HEK293 (cell line): ENCODE data around the gene KXD1.

Experiments used
- KLF1 ChIP-seq: fragments of 450-650 bp; formaldehyde crosslinking; IDR thresholded peaks from 2 replicates; pipeline ENCODE4 v1.5.1; 2016; ENCODE audit warnings: missing biosample characterization, missing genetic modification characterization
- MYNN ChIP-seq: fragments of 450-650 bp; formaldehyde crosslinking; IDR thresholded peaks from 2 replicates; pipeline ENCODE4 v1.5.1; 2016; ENCODE audit warnings: missing biosample characterization, missing genetic modification characterization, borderline replicate concordance
- SP2 ChIP-seq: fragments of 450-650 bp; formaldehyde crosslinking; IDR thresholded peaks from 2 replicates; pipeline ENCODE4 v1.5.1; 2016; ENCODE audit warnings: missing biosample characterization, missing genetic modification characterization
- SP7 ChIP-seq: fragments of 450-650 bp; formaldehyde crosslinking; IDR thresholded peaks from 2 replicates; pipeline ENCODE4 v1.5.1; 2016; ENCODE audit warnings: missing biosample characterization, missing genetic modification characterization
- TCF7L2 ChIP-seq: IDR thresholded peaks from 2 replicates; pipeline ENCODE4 v1.6.1; 2011; ENCODE audit warnings: low read depth, mild to moderate bottlenecking, inconsistent platforms, low read length, moderate library complexity, borderline replicate concordance
- YY2 ChIP-seq: fragments of 450-650 bp; formaldehyde crosslinking; IDR thresholded peaks from 2 replicates; pipeline ENCODE4 v1.5.1; 2016; ENCODE audit warnings: missing biosample characterization, missing genetic modification characterization
- ZFHX2 ChIP-seq: fragments of 450-650 bp; formaldehyde crosslinking; conservative IDR thresholded peaks from 2 replicates; pipeline ENCODE4 v1.5.1; 2016; ENCODE audit warnings: missing biosample characterization, missing genetic modification characterization
- ZIC2 ChIP-seq: fragments of 450-650 bp; formaldehyde crosslinking; IDR thresholded peaks from 2 replicates; pipeline ENCODE4 v1.5.1; 2016; ENCODE audit warnings: missing biosample characterization, missing genetic modification characterization
- ZNF10 ChIP-seq: fragments of 450-650 bp; formaldehyde crosslinking; IDR thresholded peaks from 2 replicates; pipeline ENCODE4 v1.5.1; 2017; ENCODE audit warnings: missing biosample characterization, missing genetic modification characterization
- ZNF112 ChIP-seq: fragments of 450-650 bp; formaldehyde crosslinking; IDR thresholded peaks from 2 replicates; pipeline ENCODE4 v1.5.0; 2017; ENCODE audit warnings: missing biosample characterization, missing genetic modification characterization
- ZNF121 ChIP-seq: fragments of 450-650 bp; formaldehyde crosslinking; IDR thresholded peaks from 2 replicates; pipeline ENCODE4 v1.5.1; 2016; ENCODE audit warnings: missing biosample characterization, missing genetic modification characterization
- ZNF202 ChIP-seq: fragments of 450-650 bp; formaldehyde crosslinking; IDR thresholded peaks from 2 replicates; pipeline ENCODE4 v1.5.1; 2016; ENCODE audit warnings: missing biosample characterization, missing genetic modification characterization, borderline replicate concordance
- ZNF239 ChIP-seq: fragments of 450-650 bp; formaldehyde crosslinking; IDR thresholded peaks from 2 replicates; pipeline ENCODE4 v1.5.1; 2016; ENCODE audit warnings: missing biosample characterization, missing genetic modification characterization
- ZNF24 ChIP-seq: fragments of 450-650 bp; formaldehyde crosslinking; IDR thresholded peaks from 2 replicates; pipeline ENCODE4 v1.5.1; 2016; ENCODE audit warnings: missing biosample characterization, missing genetic modification characterization
- ZNF433 ChIP-seq: fragments of 450-650 bp; formaldehyde crosslinking; IDR thresholded peaks from 2 replicates; pipeline ENCODE4 v1.5.1; 2016; ENCODE audit warnings: missing biosample characterization, missing genetic modification characterization, low read depth
- ZNF521 ChIP-seq: fragments of 450-650 bp; formaldehyde crosslinking; IDR thresholded peaks from 2 replicates; pipeline ENCODE4 v1.5.1; 2017; ENCODE audit warnings: missing biosample characterization, mild to moderate bottlenecking, missing genetic modification characterization
- ZNF558 ChIP-seq: fragments of 450-650 bp; formaldehyde crosslinking; IDR thresholded peaks from 2 replicates; pipeline ENCODE4 v1.5.1; 2016; ENCODE audit warnings: missing biosample characterization, missing genetic modification characterization
- ZNF571 ChIP-seq: fragments of 450-650 bp; formaldehyde crosslinking; IDR thresholded peaks from 2 replicates; pipeline ENCODE4 v1.5.0; 2017; ENCODE audit warnings: missing biosample characterization, missing genetic modification characterization
- ZNF596 ChIP-seq: fragments of 450-650 bp; IDR thresholded peaks from 2 replicates; pipeline ENCODE4 v1.5.0; 2018; ENCODE audit warnings: missing biosample characterization, mild to moderate bottlenecking, missing genetic modification characterization, moderate library complexity
- ZNF600 ChIP-seq: fragments of 450-650 bp; formaldehyde crosslinking; IDR thresholded peaks from 2 replicates; pipeline ENCODE4 v1.5.1; 2016; ENCODE audit warnings: missing biosample characterization, missing genetic modification characterization
- ZNF610 ChIP-seq: fragments of 450-650 bp; formaldehyde crosslinking; IDR thresholded peaks from 2 replicates; pipeline ENCODE4 v1.5.1; 2016; ENCODE audit warnings: missing biosample characterization, missing genetic modification characterization, borderline replicate concordance
- ZNF623 ChIP-seq: fragments of 450-650 bp; formaldehyde crosslinking; IDR thresholded peaks from 2 replicates; pipeline ENCODE4 v1.5.1; 2016; ENCODE audit warnings: missing biosample characterization, missing genetic modification characterization
- ZNF777 ChIP-seq: fragments of 450-650 bp; formaldehyde crosslinking; IDR thresholded peaks from 2 replicates; pipeline ENCODE4 v1.5.1; 2017; ENCODE audit warnings: missing biosample characterization, missing genetic modification characterization, borderline replicate concordance
- ZNF830 ChIP-seq: fragments of 450-650 bp; IDR thresholded peaks from 2 replicates; pipeline ENCODE4 v1.5.0; 2018; ENCODE audit warnings: missing biosample characterization, missing genetic modification characterization, low read depth, mild to moderate bottlenecking, moderate library complexity
- ZSCAN16 ChIP-seq: fragments of 450-650 bp; formaldehyde crosslinking; IDR thresholded peaks from 2 replicates; pipeline ENCODE4 v1.5.1; 2016; ENCODE audit warnings: missing biosample characterization, missing genetic modification characterization
- ZXDB ChIP-seq: fragments of 450-650 bp; formaldehyde crosslinking; IDR thresholded peaks from 2 replicates; pipeline ENCODE4 v1.5.1; 2016; ENCODE audit warnings: missing biosample characterization, missing genetic modification characterization
- TF ChIP-seq, protein P1 (sequence below): fragments of 450-650 bp; formaldehyde crosslinking; IDR thresholded peaks from 2 replicates; pipeline ENCODE4 v1.5.1; 2017; ENCODE audit warnings: missing biosample characterization, mild to moderate bottlenecking, missing genetic modification characterization, moderate library complexity
- TF ChIP-seq, protein P2 (sequence below): fragments of 450-650 bp; formaldehyde crosslinking; IDR thresholded peaks from 2 replicates; pipeline ENCODE4 v1.5.1; 2016; ENCODE audit warnings: missing biosample characterization, missing genetic modification characterization
- TF ChIP-seq, protein P3 (sequence below): fragments of 450-650 bp; formaldehyde crosslinking; IDR thresholded peaks from 2 replicates; pipeline ENCODE4 v1.5.1; 2016; ENCODE audit warnings: missing biosample characterization, missing genetic modification characterization, borderline replicate concordance
- TF ChIP-seq, protein P4 (sequence below): sonication (generic); formaldehyde crosslinking; IDR thresholded peaks from 2 replicates; pipeline ENCODE4 v1.8.1; 2022; ENCODE audit warnings: mild to moderate bottlenecking, moderate library complexity, missing genetic modification reagents
- TF ChIP-seq, protein P5 (sequence below): fragments of 450-650 bp; formaldehyde crosslinking; IDR thresholded peaks from 2 replicates; pipeline ENCODE4 v1.5.1; 2016; ENCODE audit warnings: missing biosample characterization, missing genetic modification characterization

The KXD1 gene

DNA sequence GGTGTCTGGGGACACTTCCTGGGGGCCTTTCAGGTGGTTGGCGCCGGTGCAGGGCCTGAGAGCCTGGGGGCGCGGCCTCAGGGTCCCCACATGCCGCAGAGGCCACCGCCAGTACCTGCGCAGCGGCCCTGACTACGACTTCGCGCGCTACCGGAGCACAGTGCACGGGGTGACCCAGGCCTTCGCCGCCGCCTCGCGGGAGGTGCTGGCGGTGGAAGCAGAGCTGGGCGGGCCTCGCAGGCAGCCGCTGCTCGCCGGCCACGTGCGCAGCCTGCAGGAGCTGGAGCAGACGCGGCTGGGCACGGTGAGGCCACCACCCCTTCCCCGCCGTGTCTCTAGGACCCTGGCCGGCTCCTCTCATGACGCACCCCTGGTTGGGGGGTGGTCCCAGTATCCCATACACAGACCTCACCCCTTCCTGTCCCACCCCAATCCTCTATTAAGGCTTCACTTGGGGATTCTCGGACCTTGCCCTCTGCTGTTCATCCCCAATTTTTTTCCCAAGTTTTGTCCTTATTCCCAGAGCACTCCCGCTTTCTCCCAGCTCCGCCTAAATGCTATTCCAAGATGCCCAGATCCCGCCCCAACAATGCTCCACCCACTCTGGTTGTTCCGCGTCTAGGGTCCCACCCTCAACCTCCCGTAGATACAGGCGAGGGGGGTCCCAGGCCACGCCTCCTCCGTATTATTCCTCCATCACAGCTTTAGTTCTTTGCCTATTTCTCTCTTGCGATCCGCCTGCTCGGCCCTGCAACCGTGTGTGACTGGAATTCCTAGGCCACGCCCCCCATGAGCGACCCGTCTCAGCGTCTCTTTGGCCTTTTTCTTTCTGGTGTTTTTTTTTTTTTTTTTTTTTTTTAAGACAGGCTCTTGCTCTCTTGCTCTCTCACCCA is 32.0 kb downstream of the KXD1 start (continued):
- TF ChIP-seq ZNF24 (tag by site-specific recombination), result no peak
- TF ChIP-seq, protein P1, sequence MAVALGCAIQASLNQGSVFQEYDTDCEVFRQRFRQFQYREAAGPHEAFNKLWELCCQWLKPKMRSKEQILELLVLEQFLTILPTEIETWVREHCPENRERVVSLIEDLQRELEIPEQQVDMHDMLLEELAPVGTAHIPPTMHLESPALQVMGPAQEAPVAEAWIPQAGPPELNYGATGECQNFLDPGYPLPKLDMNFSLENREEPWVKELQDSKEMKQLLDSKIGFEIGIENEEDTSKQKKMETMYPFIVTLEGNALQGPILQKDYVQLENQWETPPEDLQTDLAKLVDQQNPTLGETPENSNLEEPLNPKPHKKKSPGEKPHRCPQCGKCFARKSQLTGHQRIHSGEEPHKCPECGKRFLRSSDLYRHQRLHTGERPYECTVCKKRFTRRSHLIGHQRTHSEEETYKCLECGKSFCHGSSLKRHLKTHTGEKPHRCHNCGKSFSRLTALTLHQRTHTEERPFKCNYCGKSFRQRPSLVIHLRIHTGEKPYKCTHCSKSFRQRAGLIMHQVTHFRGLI (tag by site-specific recombination), result peak; percentile 62; the same call in 1 of the 2 replicates
- TF ChIP-seq ZNF112 (tag by site-specific recombination), result no peak
- no peak for TF ChIP-seq ZNF830
- peak; percentile 93 for TF ChIP-seq ZXDB (tag by site-specific recombination)
- 0 out of 2 replicates have a peak, but pooled peaks have one; percentile 56 for TF ChIP-seq ZSCAN16 (tag by site-specific recombination)
- no peak for TF ChIP-seq ZNF610 (tag by site-specific recombination)
- TF ChIP-seq TCF7L2, result no peak
- TF ChIP-seq YY2 (tag by site-specific recombination), result no peak
- peak; percentile 10; the same call in 1 of the 2 replicates for TF ChIP-seq ZNF777 (tag by site-specific recombination)
- no peak for TF ChIP-seq ZNF202
- peak; percentile 81 for TF ChIP-seq ZIC2 (tag by site-specific recombination)
- TF ChIP-seq ZNF10 (tag by site-specific recombination), result 0 out of 2 replicates have a peak, but pooled peaks have one; percentile 11
- 0 out of 2 replicates have a peak, but pooled peaks have one; percentile 9 for TF ChIP-seq ZFHX2
- no peak for TF ChIP-seq ZNF433 (tag by site-specific recombination)
- TF ChIP-seq ZNF623 (tag by site-specific recombination), result no peak
- TF ChIP-seq ZNF521 (tag by site-specific recombination), result no peak
- no peak for TF ChIP-seq ZNF596 (tag by site-specific recombination)
- TF ChIP-seq, protein P2, sequence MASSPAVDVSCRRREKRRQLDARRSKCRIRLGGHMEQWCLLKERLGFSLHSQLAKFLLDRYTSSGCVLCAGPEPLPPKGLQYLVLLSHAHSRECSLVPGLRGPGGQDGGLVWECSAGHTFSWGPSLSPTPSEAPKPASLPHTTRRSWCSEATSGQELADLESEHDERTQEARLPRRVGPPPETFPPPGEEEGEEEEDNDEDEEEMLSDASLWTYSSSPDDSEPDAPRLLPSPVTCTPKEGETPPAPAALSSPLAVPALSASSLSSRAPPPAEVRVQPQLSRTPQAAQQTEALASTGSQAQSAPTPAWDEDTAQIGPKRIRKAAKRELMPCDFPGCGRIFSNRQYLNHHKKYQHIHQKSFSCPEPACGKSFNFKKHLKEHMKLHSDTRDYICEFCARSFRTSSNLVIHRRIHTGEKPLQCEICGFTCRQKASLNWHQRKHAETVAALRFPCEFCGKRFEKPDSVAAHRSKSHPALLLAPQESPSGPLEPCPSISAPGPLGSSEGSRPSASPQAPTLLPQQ (tag by site-specific recombination), result peak; percentile 59; the same call in 1 of the 2 replicates
- TF ChIP-seq ZNF239 (tag by site-specific recombination), result no peak
- TF ChIP-seq SP2 (tag by site-specific recombination), result peak; percentile 79
- TF ChIP-seq SP7, result 0 out of 2 replicates have a peak, but pooled peaks have one; percentile 3
- TF ChIP-seq ZNF571, result no peak
- TF ChIP-seq ZNF558, result no peak
- TF ChIP-seq ZNF121, result no peak
- no peak for TF ChIP-seq MYNN
- TF ChIP-seq ZNF600 (tag by site-specific recombination), result peak; percentile 97
- TF ChIP-seq, protein P3, sequence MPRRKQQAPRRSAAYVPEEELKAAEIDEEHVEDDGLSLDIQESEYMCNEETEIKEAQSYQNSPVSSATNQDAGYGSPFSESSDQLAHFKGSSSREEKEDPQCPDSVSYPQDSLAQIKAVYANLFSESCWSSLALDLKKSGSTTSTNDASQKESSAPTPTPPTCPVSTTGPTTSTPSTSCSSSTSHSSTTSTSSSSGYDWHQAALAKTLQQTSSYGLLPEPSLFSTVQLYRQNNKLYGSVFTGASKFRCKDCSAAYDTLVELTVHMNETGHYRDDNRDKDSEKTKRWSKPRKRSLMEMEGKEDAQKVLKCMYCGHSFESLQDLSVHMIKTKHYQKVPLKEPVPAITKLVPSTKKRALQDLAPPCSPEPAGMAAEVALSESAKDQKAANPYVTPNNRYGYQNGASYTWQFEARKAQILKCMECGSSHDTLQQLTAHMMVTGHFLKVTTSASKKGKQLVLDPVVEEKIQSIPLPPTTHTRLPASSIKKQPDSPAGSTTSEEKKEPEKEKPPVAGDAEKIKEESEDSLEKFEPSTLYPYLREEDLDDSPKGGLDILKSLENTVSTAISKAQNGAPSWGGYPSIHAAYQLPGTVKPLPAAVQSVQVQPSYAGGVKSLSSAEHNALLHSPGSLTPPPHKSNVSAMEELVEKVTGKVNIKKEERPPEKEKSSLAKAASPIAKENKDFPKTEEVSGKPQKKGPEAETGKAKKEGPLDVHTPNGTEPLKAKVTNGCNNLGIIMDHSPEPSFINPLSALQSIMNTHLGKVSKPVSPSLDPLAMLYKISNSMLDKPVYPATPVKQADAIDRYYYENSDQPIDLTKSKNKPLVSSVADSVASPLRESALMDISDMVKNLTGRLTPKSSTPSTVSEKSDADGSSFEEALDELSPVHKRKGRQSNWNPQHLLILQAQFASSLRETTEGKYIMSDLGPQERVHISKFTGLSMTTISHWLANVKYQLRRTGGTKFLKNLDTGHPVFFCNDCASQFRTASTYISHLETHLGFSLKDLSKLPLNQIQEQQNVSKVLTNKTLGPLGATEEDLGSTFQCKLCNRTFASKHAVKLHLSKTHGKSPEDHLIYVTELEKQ (tag by site-specific recombination), result no peak
- TF ChIP-seq, protein P4, sequence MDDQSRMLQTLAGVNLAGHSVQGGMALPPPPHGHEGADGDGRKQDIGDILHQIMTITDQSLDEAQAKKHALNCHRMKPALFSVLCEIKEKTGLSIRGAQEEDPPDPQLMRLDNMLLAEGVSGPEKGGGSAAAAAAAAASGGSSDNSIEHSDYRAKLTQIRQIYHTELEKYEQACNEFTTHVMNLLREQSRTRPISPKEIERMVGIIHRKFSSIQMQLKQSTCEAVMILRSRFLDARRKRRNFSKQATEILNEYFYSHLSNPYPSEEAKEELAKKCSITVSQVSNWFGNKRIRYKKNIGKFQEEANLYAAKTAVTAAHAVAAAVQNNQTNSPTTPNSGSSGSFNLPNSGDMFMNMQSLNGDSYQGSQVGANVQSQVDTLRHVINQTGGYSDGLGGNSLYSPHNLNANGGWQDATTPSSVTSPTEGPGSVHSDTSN (CRISPR knock-in tag), result peak; percentile 92
- TF ChIP-seq, protein P5, sequence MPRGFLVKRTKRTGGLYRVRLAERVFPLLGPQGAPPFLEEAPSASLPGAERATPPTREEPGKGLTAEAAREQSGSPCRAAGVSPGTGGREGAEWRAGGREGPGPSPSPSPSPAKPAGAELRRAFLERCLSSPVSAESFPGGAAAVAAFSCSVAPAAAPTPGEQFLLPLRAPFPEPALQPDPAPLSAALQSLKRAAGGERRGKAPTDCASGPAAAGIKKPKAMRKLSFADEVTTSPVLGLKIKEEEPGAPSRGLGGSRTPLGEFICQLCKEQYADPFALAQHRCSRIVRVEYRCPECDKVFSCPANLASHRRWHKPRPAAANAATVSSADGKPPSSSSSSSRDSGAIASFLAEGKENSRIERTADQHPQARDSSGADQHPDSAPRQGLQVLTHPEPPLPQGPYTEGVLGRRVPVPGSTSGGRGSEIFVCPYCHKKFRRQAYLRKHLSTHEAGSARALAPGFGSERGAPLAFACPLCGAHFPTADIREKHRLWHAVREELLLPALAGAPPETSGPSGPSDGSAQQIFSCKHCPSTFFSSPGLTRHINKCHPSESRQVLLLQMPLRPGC (tag by site-specific recombination), result no peak
- peak; percentile 88 for TF ChIP-seq KLF1 (tag by site-specific recombination)
